Neural crest cell (in vitro differentiated cells): ENCODE measurements around the gene RHBDL1. TPM values are rescaled to one million over a fixed set of nuclear protein-coding genes. Genes with fewer than 3 reads are reported as not detected.

Experiments used
- DNase-seq: peaks from one replicate; pipeline ENCODE4 v3.0.0; 2021; ENCODE audit warnings: low read depth, mixed read lengths, low spot score
- H3K27ac Mint-ChIP-seq: one replicate; pipeline ENCODE4 v1.8.0; 2021; ENCODE audit warnings: mild to moderate bottlenecking, mixed read lengths; ENCODE audit not compliant: unreplicated experiment
- H3K27me3 Mint-ChIP-seq: 2 replicates; pipeline ENCODE4 v1.8.0; 2021; ENCODE audit warnings: low read depth, mild to moderate bottlenecking, mixed read lengths
- H3K36me3 Mint-ChIP-seq: 2 replicates; pipeline ENCODE4 v1.8.0; 2021; ENCODE audit warnings: low read depth, mild to moderate bottlenecking, mixed read lengths
- H3K4me1 Mint-ChIP-seq: 2 replicates; pipeline ENCODE4 v1.8.0; 2021; ENCODE audit warnings: mixed read lengths
- H3K4me3 Mint-ChIP-seq: one replicate; pipeline ENCODE4 v1.8.0; 2021; ENCODE audit warnings: mild to moderate bottlenecking, mixed read lengths
- H3K9me3 Mint-ChIP-seq: 2 replicates; pipeline ENCODE4 v1.8.0; 2021; ENCODE audit warnings: mixed read lengths
- total RNA-seq: library from RNA; stranded (reverse); gene quantifications from 2 replicates; pipeline ENCODE4 v1.2.1, GENCODE V29; 2021
- TF ChIP-seq, protein P1 (sequence below): fragments of 200-600 bp; sonication (generic); conservative IDR thresholded peaks from 2 replicates; pipeline ENCODE4 v1.5.0; 2021; ENCODE audit warnings: antibody characterized with exemption, mild to moderate bottlenecking

The RHBDL1 gene
- total RNA-seq, 1 donor from 2014 or later: 3.1 TPM

DNA sequence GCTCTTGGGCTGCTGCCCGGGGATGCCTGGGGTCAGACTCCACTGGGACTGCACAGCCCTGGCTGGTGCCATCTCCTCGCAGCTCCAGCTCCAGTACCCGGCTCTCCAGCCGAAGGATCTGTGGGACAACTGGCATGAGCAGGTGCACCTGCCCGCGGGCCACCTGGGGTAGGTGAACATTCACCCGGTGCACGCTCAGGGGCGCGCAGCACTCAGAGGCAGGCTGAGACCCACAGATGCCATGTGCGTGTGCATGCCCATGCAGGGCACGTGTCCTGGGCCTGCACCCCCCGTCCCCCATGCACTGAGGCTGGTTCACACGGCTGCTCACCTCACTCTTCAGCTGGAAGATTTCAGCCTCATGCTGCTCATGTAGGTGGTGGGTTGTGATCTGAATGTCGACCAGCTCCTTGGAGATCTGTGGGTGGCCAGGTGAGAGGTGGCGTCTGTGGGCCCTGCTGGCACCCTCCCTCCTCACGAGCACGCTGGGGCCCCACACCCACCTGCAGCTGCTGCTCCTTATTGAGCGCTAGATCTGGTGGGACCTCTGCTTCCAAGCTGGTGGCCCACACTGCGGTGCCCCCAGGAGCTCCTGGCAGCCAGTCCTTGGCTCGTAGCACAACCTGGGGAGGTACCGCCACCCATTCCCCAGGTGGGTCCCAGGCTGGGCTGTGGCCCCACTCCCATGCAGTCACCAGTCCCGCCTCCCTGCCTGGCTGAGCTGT is 50.2 kb downstream of the RHBDL1 start:
- Mint-ChIP-seq H3K4me3 (peak overlapping the region; percentile 83), H3K27me3 (peaks cover 6% of the 10 kb centered on the region), H3K27ac (no peak overlapping the region), H3K9me3 (no peaks in the 10 kb centered on the region), H3K36me3 (no peaks in the 10 kb centered on the region), H3K4me1 (no peaks in the 10 kb centered on the region)
- TF ChIP-seq, protein P1, sequence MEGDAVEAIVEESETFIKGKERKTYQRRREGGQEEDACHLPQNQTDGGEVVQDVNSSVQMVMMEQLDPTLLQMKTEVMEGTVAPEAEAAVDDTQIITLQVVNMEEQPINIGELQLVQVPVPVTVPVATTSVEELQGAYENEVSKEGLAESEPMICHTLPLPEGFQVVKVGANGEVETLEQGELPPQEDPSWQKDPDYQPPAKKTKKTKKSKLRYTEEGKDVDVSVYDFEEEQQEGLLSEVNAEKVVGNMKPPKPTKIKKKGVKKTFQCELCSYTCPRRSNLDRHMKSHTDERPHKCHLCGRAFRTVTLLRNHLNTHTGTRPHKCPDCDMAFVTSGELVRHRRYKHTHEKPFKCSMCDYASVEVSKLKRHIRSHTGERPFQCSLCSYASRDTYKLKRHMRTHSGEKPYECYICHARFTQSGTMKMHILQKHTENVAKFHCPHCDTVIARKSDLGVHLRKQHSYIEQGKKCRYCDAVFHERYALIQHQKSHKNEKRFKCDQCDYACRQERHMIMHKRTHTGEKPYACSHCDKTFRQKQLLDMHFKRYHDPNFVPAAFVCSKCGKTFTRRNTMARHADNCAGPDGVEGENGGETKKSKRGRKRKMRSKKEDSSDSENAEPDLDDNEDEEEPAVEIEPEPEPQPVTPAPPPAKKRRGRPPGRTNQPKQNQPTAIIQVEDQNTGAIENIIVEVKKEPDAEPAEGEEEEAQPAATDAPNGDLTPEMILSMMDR: no peak
- DNase-seq: no peak

DNA sequence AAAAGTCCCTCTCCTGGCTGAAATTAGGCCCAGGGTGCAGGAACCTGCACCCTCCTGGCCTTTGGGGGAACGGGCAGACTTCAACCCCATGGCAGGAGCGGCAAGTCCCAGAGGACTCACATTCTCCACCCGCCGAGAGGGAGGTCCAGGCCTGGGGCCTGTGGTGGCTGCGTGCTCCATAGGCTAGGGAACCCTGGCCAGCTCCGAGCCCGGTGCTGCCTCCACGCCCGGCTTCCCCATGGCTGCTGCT is 50.6 kb downstream of the RHBDL1 start:
- TF ChIP-seq, protein P1: no peak
- peak overlapping the region; percentile 75 for H3K4me3 Mint-ChIP-seq
- DNase-seq: no peak
- no peaks in the 10 kb centered on the region for H3K4me1 Mint-ChIP-seq
- no peak overlapping the region for H3K27ac Mint-ChIP-seq
- no peaks in the 10 kb centered on the region for H3K9me3 Mint-ChIP-seq
- H3K36me3 Mint-ChIP-seq: no peaks in the 10 kb centered on the region
- H3K27me3 Mint-ChIP-seq: peaks cover 6% of the 10 kb centered on the region

DNA sequence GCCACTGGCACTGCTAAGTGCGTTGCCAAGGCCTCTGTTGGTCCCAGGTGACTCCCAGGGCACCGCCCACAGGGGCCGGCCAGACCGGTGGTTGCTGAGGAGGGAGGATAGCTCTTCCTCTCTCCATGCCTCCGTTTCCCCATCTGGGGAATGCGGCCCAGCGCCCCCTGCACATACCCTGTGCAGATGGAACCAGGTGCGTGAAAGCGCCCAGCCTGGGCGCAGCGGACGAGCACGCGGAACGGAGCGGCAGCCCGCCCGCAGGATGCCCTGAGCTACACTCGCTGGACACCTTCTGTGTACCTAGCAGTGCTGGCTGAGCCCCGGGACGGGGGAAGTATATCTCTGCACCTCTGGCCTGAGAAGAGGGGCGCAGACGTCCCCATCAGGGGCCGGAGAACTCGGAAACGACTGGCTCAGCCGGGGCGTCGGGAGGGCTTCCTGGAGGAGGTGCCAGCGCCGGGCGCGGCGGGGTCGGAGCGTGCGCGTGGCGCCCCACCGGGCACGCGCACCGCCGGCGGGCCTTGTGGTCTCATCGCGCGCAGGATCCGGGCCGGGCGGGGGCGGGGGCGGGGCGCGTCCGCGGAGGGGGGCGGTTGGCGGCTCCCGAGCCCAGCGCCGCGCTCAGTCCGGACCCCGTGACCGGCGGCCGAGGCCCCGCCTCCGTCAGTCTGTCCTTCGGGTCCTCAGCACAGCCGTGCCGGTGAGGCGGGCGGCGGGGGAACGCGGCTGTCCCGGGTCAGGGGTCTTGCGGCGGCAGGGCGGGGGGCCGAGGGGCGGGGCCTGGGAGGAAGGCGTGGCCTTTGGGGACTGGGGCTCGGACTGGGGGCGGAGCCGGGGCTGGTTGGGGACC is 51.2 kb downstream of the RHBDL1 start, which contains the start of the genes CCDC78 and HAGHL:
Gene CCDC78 (minus strand): TSS at position 6 of the 853 bp plus-strand sequence. CDS start 76 bp downstream, outside the sequence.
Gene HAGHL (plus strand): TSS at position 669 of the 853 bp plus-strand sequence. CDS start 404 bp downstream, outside the sequence.
- H3K27ac Mint-ChIP-seq: no peak within 1 kb of the TSS
- H3K4me3 Mint-ChIP-seq: peak within 1 kb of the TSS; percentile 83
- H3K27me3 Mint-ChIP-seq: peaks cover 6% of the 10 kb centered on the region
- TF ChIP-seq, protein P1: no peak
- no peak for DNase-seq
- no peaks in the 10 kb centered on the region for H3K9me3 Mint-ChIP-seq
- no peaks in the 10 kb centered on the region for H3K36me3 Mint-ChIP-seq
- no peaks in the 10 kb centered on the region for H3K4me1 Mint-ChIP-seq

DNA sequence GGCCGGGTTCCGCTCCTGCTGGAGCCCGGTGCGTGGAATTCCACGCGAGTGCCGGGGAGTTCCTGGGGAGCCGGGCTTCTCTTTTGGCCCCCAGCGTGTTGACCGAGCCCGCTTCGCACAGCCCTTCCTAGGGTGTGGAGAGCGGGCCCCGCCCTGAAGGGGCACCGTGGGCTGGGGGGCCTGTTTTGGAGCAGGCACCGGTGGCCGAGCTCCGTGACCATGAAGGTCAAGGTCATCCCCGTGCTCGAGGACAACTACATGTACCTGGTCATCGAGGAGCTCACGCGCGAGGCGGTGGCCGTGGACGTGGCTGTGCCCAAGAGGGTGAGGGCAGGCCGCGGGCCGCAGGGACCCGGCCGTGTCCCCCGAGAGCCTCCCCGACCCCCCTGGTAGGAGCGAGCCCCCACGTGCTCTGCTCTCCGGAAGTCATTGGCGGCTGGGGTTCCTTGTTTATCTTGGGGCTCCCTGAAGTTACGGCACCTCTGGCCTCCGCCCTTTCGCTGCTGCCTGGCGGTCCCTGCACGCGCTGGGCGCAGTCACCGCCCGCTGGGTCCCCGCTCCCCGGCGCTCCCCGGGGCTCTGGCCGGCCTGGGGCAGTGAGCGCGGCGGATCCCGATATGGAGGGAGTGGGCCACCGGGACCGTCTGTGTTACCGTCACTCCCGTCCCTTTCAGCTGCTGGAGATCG is 52.0 kb downstream of the RHBDL1 start:
- Mint-ChIP-seq H3K9me3 (no peaks in the 10 kb centered on the region), H3K4me3 (no peak overlapping the region), H3K27ac (no peak overlapping the region)

More for the DNA sequence above, 52.0 kb downstream of the RHBDL1 start:
- Mint-ChIP-seq H3K36me3 (no peaks in the 10 kb centered on the region), H3K27me3 (peaks cover 6% of the 10 kb centered on the region), H3K4me1 (no peaks in the 10 kb centered on the region)
- DNase-seq: no peak
- TF ChIP-seq, protein P1: no peak

Other genes with a start within 250 kb of the RHBDL1 start
- 56.9 and 60.3 TPM in 2 replicates for gene CAPN15, start 148.0 kb upstream of the RHBDL1 start, total RNA-seq
- gene PRR35, start 115.3 kb upstream of the RHBDL1 start, total RNA-seq: not detected in 2 replicates
- gene NHLRC4, start 108.7 kb upstream of the RHBDL1 start, total RNA-seq: 0.84 and 0.86 TPM in 2 replicates
- 84.9 and 91.7 TPM in 2 replicates for gene PIGQ, start 105.7 kb upstream of the RHBDL1 start, total RNA-seq
- 30.9 and 31.6 TPM in 2 replicates for gene RAB40C, start 85.6 kb upstream of the RHBDL1 start, total RNA-seq
- 8.1 and 8.5 TPM in 2 replicates for gene WFIKKN1, start 44.7 kb upstream of the RHBDL1 start, total RNA-seq
- gene METTL26, start 39.4 kb upstream of the RHBDL1 start, total RNA-seq: 73.4 and 75.3 TPM in 2 replicates
- 16.2 and 17.6 TPM in 2 replicates for gene MCRIP2, start 33.8 kb upstream of the RHBDL1 start, total RNA-seq
- gene WDR90, start 26.3 kb upstream of the RHBDL1 start, total RNA-seq: 95.8 and 97.0 TPM in 2 replicates
- 171 and 189 TPM in 2 replicates for gene RHOT2, start 7.5 kb upstream of the RHBDL1 start, total RNA-seq
- 81.5 and 99.3 TPM in 2 replicates for gene STUB1, start 4.7 kb downstream of the RHBDL1 start, total RNA-seq
- gene JMJD8, start 8.7 kb downstream of the RHBDL1 start, total RNA-seq: 60.8 and 64.5 TPM in 2 replicates
- 16.6 and 20.7 TPM in 2 replicates for gene WDR24, start 14.7 kb downstream of the RHBDL1 start, total RNA-seq
- gene FBXL16, start 30.1 kb downstream of the RHBDL1 start, total RNA-seq: 2.5 and 3.0 TPM in 2 replicates
- gene METRN, start 39.4 kb downstream of the RHBDL1 start, total RNA-seq: 210 and 224 TPM in 2 replicates
- gene ANTKMT, start 45.5 kb downstream of the RHBDL1 start, total RNA-seq: 51.1 and 52.7 TPM in 2 replicates
- 7.0 and 7.2 TPM in 2 replicates for gene CCDC78, start 50.8 kb downstream of the RHBDL1 start, total RNA-seq
- gene HAGHL, start 51.4 kb downstream of the RHBDL1 start, total RNA-seq: 15.0 and 15.4 TPM in 2 replicates
- 42.1 and 45.9 TPM in 2 replicates for gene CIAO3, start 65.3 kb downstream of the RHBDL1 start, total RNA-seq
- not detected in 2 replicates for gene MSLN, start 85.1 kb downstream of the RHBDL1 start, total RNA-seq
- gene RPUSD1, start 112.7 kb downstream of the RHBDL1 start, total RNA-seq: 36.1 and 36.8 TPM in 2 replicates
- 156 and 169 TPM in 2 replicates for gene CHTF18, start 112.9 kb downstream of the RHBDL1 start, total RNA-seq
- gene GNG13, start 125.1 kb downstream of the RHBDL1 start, total RNA-seq: not detected in 2 replicates